GM18511 (cell line): ENCODE data around the gene TTF2.
"Not testable (repeated sequence)": the region's sequence is repeated elsewhere in the genome, so short reads cannot be mapped to it uniquely, and the experiment has no call there.

Experiments
- ATAC-seq: cut with Tn5 transposase; IDR thresholded peaks from one replicate; pipeline ENCODE4 v1.9.1; 2021; ENCODE audit warnings: mild to moderate bottlenecking, moderate library complexity; ENCODE audit not compliant: unreplicated experiment

TTF2 gene

GRCh38 chr1:117119144-117119543, 59.0 kb downstream of the TTF2 start:
- ATAC-seq, result not testable (repeated sequence)

- peak; percentile 19 for ATAC-seq
These were observed 60.9 kb downstream of the TTF2 start for GRCh38 chr1:117120774-117121588.

GRCh38 chr1:117121589-117122329, 61.6 kb downstream of the TTF2 start, which contains the start of gene TRIM45:
Gene TRIM45, minus strand, starts transcription at chr1:117121749. Its CDS starts 548 bp downstream, at chr1:117121201.
- ATAC-seq, result peak; percentile 95

- no peak for ATAC-seq
These were observed 62.4 kb downstream of the TTF2 start for GRCh38 chr1:117122330-117123025.

GRCh38 chr1:117123274-117123673, 63.1 kb downstream of the TTF2 start:
- ATAC-seq, result no peak

GRCh38 chr1:117124661-117125060, 64.5 kb downstream of the TTF2 start:
- no peak for ATAC-seq

- ATAC-seq, result no peak
These were observed 67.7 kb downstream of the TTF2 start for GRCh38 chr1:117127795-117128194.

GRCh38 chr1:117128323-117129079, 68.4 kb downstream of the TTF2 start:
- ATAC-seq, result no peak

- ATAC-seq, result no peak
These were observed 70.4 kb downstream of the TTF2 start for GRCh38 chr1:117130526-117130925.

- no peak for ATAC-seq
These were observed 75.2 kb downstream of the TTF2 start for GRCh38 chr1:117135329-117135728.

GRCh38 chr1:117136749-117137148, 76.6 kb downstream of the TTF2 start:
- no peak for ATAC-seq

GRCh38 chr1:117137281-117137855, 77.2 kb downstream of the TTF2 start:
- no peak for ATAC-seq

GRCh38 chr1:117138106-117138505, 78.0 kb downstream of the TTF2 start:
- no peak for ATAC-seq

GRCh38 chr1:117138561-117138960, 78.4 kb downstream of the TTF2 start:
- ATAC-seq, result no peak

- ATAC-seq, result no peak
These were observed 82.1 kb downstream of the TTF2 start for GRCh38 chr1:117142200-117142599.

GRCh38 chr1:117143172-117143571, 83.0 kb downstream of the TTF2 start:
- ATAC-seq, result no peak

- ATAC-seq, result no peak
These were observed 83.7 kb downstream of the TTF2 start for GRCh38 chr1:117143871-117144270.

GRCh38 chr1:117146072-117146471, 85.9 kb downstream of the TTF2 start:
- no peak for ATAC-seq

GRCh38 chr1:117146575-117147340, 86.6 kb downstream of the TTF2 start:
- ATAC-seq, result no peak
